Measurements from ENCODE around the gene PHLDA3. TPM values are rescaled to one million over a fixed set of nuclear protein-coding genes. Genes with fewer than 3 reads are reported as not detected.

Gene PHLDA3
- total RNA-seq, 1 donor from 2014 or later = 11.7 TPM

DNA sequence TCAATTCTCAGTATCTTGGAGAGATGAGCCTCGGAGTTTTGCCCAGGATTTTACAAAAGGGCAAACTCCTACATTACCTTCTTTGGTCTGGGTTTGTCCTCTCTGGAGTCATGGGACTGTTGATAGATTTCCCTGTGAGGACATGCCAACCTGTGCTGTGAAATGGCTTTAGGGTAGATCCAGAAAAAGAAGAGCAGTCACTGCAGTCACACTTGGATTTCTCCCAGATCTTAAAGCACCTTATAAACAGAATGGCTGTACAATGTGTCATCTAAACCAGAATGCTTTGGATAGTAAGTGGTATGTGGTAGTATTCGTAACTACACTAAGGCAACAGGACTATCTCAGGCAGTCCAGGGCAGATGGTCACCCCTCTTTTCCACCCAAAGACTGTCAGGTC lies 39.8 kb upstream of the PHLDA3 start:
- Mint-ChIP-seq H3K27ac (no peak overlapping the region), H3K9me3 (no peaks in the 10 kb centered on the region), H3K4me1 (peaks cover 40% of the 10 kb centered on the region), H3K27me3 (no peaks in the 10 kb centered on the region), H3K36me3 (ENCODE audit: low read depth) (peaks cover 8% of the 10 kb centered on the region), H3K4me3 (no peak overlapping the region)
- intact Hi-C loops (cut with micrococcal nuclease) = no loop called here
- DNase-seq = no peak

- Mint-ChIP-seq H3K36me3 (ENCODE audit: low read depth) (peaks cover 13% of the 10 kb centered on the region), H3K9me3 (no peaks in the 10 kb centered on the region), H3K4me1 (peaks cover 37% of the 10 kb centered on the region), H3K27ac (peak overlapping the region; percentile 91), H3K27me3 (no peaks in the 10 kb centered on the region), H3K4me3 (peak overlapping the region; percentile 94)
- intact Hi-C loops (cut with micrococcal nuclease) = loop anchor here (1.0 to 2.0 kb wide), 3 partner anchors 25 to 321 kb away; partner anchors contain the start of genes IPO9 and PHLDA3
- no peak for DNase-seq
These were observed 38.3 kb upstream of the PHLDA3 start for GRCh38 chr1:201507360-201507675.

DNA sequence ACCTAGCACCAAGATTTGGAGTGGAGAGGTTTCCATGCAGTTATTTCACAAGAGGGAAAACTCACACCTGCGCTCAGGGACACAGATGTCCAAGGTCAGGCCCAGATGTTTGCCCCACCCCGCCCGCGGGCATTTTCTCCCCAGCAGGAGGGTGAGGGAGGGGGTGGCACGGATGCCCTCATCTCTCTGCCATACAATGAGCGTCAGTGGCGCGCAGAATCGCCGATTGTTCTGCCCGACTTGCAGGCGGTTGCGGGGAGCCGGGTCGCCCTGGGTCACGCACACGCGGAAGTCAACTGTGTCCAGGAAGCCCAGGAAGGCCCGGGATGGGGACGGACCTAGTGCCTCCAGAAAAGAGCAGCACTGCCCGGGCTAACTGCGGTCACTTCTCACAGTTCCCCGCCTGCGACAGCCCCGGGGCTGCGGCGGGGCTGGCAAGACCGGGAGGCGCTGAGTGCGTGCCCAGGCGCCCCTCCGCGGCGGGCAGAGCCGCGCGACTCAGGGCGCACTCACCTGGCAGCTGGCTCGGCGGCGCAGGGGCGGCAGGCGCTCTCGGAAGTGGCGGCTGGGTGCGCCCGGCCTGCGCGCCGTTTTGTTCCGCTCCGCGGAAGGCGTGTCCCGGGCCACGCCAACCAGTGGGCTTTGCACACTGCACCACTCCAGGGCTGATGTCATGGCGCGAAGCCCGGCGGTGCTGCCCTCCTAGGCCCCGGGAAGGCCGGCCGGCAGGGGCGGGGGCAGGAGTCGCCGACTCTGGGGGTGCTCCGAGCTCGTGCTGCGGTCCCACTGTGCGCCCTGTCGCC lies 37.8 kb upstream of the PHLDA3 start, which contains the start of gene CSRP1:
TSS of gene CSRP1 (minus strand) at position 567 of the 803 bp plus-strand sequence. CDS start 10,820 bp downstream, outside the sequence.
- peak; percentile 95 for DNase-seq
- Mint-ChIP-seq H3K27me3 (no peaks in the 10 kb centered on the region), H3K36me3 (ENCODE audit: low read depth) (peaks cover 13% of the 10 kb centered on the region), H3K4me1 (peaks cover 39% of the 10 kb centered on the region), H3K27ac (peak within 1 kb of the TSS; percentile 91), H3K9me3 (no peaks in the 10 kb centered on the region), H3K4me3 (peak within 1 kb of the TSS; percentile 94)
- intact Hi-C loops (cut with micrococcal nuclease) = loop anchor here (1.0 to 2.0 kb wide), 3 partner anchors 24 to 322 kb away; partner anchors contain the start of genes IPO9 and PHLDA3

- Mint-ChIP-seq H3K4me1 (peaks cover 39% of the 10 kb centered on the region), H3K4me3 (peak overlapping the region; percentile 94), H3K9me3 (no peaks in the 10 kb centered on the region), H3K36me3 (ENCODE audit: low read depth) (peaks cover 13% of the 10 kb centered on the region), H3K27ac (peak overlapping the region; percentile 89), H3K27me3 (no peaks in the 10 kb centered on the region)
- no peak for DNase-seq
- intact Hi-C loops (cut with micrococcal nuclease) = loop anchor here (2.0 kb wide), 2 partner anchors 37 to 323 kb away; partner anchors contain the start of genes IPO9 and PHLDA3
These were observed 37.1 kb upstream of the PHLDA3 start for GRCh38 chr1:201506092-201506491.

GRCh38 chr1:201505503-201505890 lies 36.5 kb upstream of the PHLDA3 start:
- no peak for DNase-seq
- intact Hi-C loops (cut with micrococcal nuclease) = no loop called here
- no peaks in the 10 kb centered on the region for H3K9me3 Mint-ChIP-seq
- H3K27me3 Mint-ChIP-seq = no peaks in the 10 kb centered on the region
- peaks cover 13% of the 10 kb centered on the region for H3K36me3 Mint-ChIP-seq (ENCODE audit: low read depth)
- peaks cover 39% of the 10 kb centered on the region for H3K4me1 Mint-ChIP-seq
- peak overlapping the region; percentile 89 for H3K27ac Mint-ChIP-seq
- H3K4me3 Mint-ChIP-seq = peak overlapping the region; percentile 94

- Mint-ChIP-seq H3K27ac (peak overlapping the region; percentile 89), H3K36me3 (ENCODE audit: low read depth) (peaks cover 12% of the 10 kb centered on the region), H3K27me3 (no peaks in the 10 kb centered on the region), H3K4me1 (peaks cover 38% of the 10 kb centered on the region), H3K9me3 (no peaks in the 10 kb centered on the region), H3K4me3 (peak overlapping the region; percentile 94)
- intact Hi-C loops (cut with micrococcal nuclease) = no loop called here
- no peak for DNase-seq
These were observed 36.0 kb upstream of the PHLDA3 start for GRCh38 chr1:201504799-201505502.

- H3K27ac Mint-ChIP-seq = no peak overlapping the region
- H3K4me3 Mint-ChIP-seq = no peak overlapping the region
- no peaks in the 10 kb centered on the region for H3K9me3 Mint-ChIP-seq
- peaks cover 32% of the 10 kb centered on the region for H3K4me1 Mint-ChIP-seq
- peaks cover 11% of the 10 kb centered on the region for H3K36me3 Mint-ChIP-seq (ENCODE audit: low read depth)
- intact Hi-C loops (cut with micrococcal nuclease) = no loop called here
- DNase-seq = no peak
- H3K27me3 Mint-ChIP-seq = no peaks in the 10 kb centered on the region
These were observed 35.2 kb upstream of the PHLDA3 start for GRCh38 chr1:201504179-201504631.

GRCh38 chr1:201503397-201504176 lies 34.6 kb upstream of the PHLDA3 start:
- Mint-ChIP-seq H3K4me1 (peaks cover 30% of the 10 kb centered on the region), H3K9me3 (no peaks in the 10 kb centered on the region), H3K36me3 (ENCODE audit: low read depth) (peaks cover 11% of the 10 kb centered on the region), H3K27me3 (no peaks in the 10 kb centered on the region), H3K4me3 (no peak overlapping the region), H3K27ac (no peak overlapping the region)
- intact Hi-C loops (cut with micrococcal nuclease) = no loop called here
- DNase-seq = no peak

GRCh38 chr1:201502511-201502857 lies 33.5 kb upstream of the PHLDA3 start:
- no peaks in the 10 kb centered on the region for H3K27me3 Mint-ChIP-seq
- H3K4me1 Mint-ChIP-seq = peaks cover 25% of the 10 kb centered on the region
- H3K4me3 Mint-ChIP-seq = no peak overlapping the region
- H3K36me3 Mint-ChIP-seq (ENCODE audit: low read depth) = peaks cover 9% of the 10 kb centered on the region
- DNase-seq = no peak
- intact Hi-C loops (cut with micrococcal nuclease) = no loop called here
- H3K27ac Mint-ChIP-seq = no peak overlapping the region
- no peaks in the 10 kb centered on the region for H3K9me3 Mint-ChIP-seq

GRCh38 chr1:201501812-201502510 lies 33.0 kb upstream of the PHLDA3 start:
- Mint-ChIP-seq H3K27ac (no peak overlapping the region), H3K4me3 (no peak overlapping the region), H3K9me3 (no peaks in the 10 kb centered on the region), H3K27me3 (no peaks in the 10 kb centered on the region), H3K4me1 (peaks cover 22% of the 10 kb centered on the region), H3K36me3 (ENCODE audit: low read depth) (peaks cover 9% of the 10 kb centered on the region)
- intact Hi-C loops (cut with micrococcal nuclease) = no loop called here
- no peak for DNase-seq

- H3K27me3 Mint-ChIP-seq = no peaks in the 10 kb centered on the region
These were observed 32.2 kb upstream of the PHLDA3 start for GRCh38 chr1:201501144-201501543.

GRCh38 chr1:201500670-201501120 lies 31.7 kb upstream of the PHLDA3 start:
- H3K4me3 Mint-ChIP-seq = no peak overlapping the region

More at GRCh38 chr1:201501144-201501543, 32.2 kb upstream of the PHLDA3 start:
- Mint-ChIP-seq H3K36me3 (ENCODE audit: low read depth) (peaks cover 9% of the 10 kb centered on the region), H3K9me3 (no peaks in the 10 kb centered on the region), H3K4me3 (no peak overlapping the region), H3K4me1 (peaks cover 20% of the 10 kb centered on the region), H3K27ac (no peak overlapping the region)
- DNase-seq = no peak
- intact Hi-C loops (cut with micrococcal nuclease) = no loop called here

More at GRCh38 chr1:201500670-201501120, 31.7 kb upstream of the PHLDA3 start:
- peaks cover 15% of the 10 kb centered on the region for H3K4me1 Mint-ChIP-seq
- no peaks in the 10 kb centered on the region for H3K27me3 Mint-ChIP-seq
- H3K36me3 Mint-ChIP-seq (ENCODE audit: low read depth) = peaks cover 12% of the 10 kb centered on the region
- H3K27ac Mint-ChIP-seq = no peak overlapping the region
- intact Hi-C loops (cut with micrococcal nuclease) = no loop called here
- H3K9me3 Mint-ChIP-seq = no peaks in the 10 kb centered on the region
- DNase-seq = no peak
